ENCODE results near the gene SPG11. TPM values are rescaled to one million over a fixed set of nuclear protein-coding genes. Genes with fewer than 3 reads are reported as not detected.

SPG11 gene
- total and polyA plus RNA-seq, 2 of the 13 experiments (the other 11 are each of a cell fraction or from before 2014, with no cell fraction given) = 31.5 to 40.7 TPM

GRCh38 chr15:44663410-44664308, at the start of gene SPG11 (continued):
- peak; percentile 26; the same call in 1 of the 2 replicates for TF ChIP-seq HMGXB3 (CRISPR knock-in tag; IDR thresholded peaks at IDR 0.05; ENCODE audit: borderline replicate concordance)
- 0 out of 2 replicates have a peak, but pooled peaks have one; percentile 34 for TF ChIP-seq JUND (CRISPR knock-in tag; IDR thresholded peaks at IDR 0.05)
- TF ChIP-seq ZSCAN12 (CRISPR knock-in tag; IDR thresholded peaks at IDR 0.05) = peak; percentile 56; the same call in 1 of the 2 replicates
- TF ChIP-seq ZNF460 (CRISPR knock-in tag; IDR thresholded peaks at IDR 0.05; ENCODE audit: borderline replicate concordance) = no peak; the same call in 1 of the 2 replicates
- TF ChIP-seq ZNF430 (CRISPR knock-in tag; IDR thresholded peaks at IDR 0.05) = no peak; the same call in 1 of the 2 replicates
- TF ChIP-seq ZBTB4 (CRISPR knock-in tag; IDR thresholded peaks at IDR 0.05; ENCODE audit: borderline replicate concordance) = peak; percentile 55; the same call in 1 of the 2 replicates
- no peak; the same call in 1 of the 2 replicates for TF ChIP-seq CEBPG (CRISPR knock-in tag; IDR thresholded peaks at IDR 0.05)
- no peak for TF ChIP-seq ZNF510 (CRISPR knock-in tag; IDR thresholded peaks at IDR 0.05; ENCODE audit: low read depth)
- TF ChIP-seq POLR2A (IDR thresholded peaks at IDR 0.05; ENCODE audit: insufficient read depth in 1 of 2, low read depth in 2 of 2, low read length in 2 of 2) = peak; percentile 96
- peak; percentile 50; the same call in 1 of the 2 replicates for TF ChIP-seq HIVEP1 (CRISPR knock-in tag; IDR thresholded peaks at IDR 0.05)
- no peak for TF ChIP-seq ZNF513 (CRISPR knock-in tag; conservative IDR thresholded peaks at IDR 0.05)
- peak; percentile 27; the same call in 1 of the 2 replicates for TF ChIP-seq ZNF281 (CRISPR knock-in tag; IDR thresholded peaks at IDR 0.05; ENCODE audit: borderline replicate concordance)
- TF ChIP-seq ZBTB1 (CRISPR knock-in tag; IDR thresholded peaks at IDR 0.05; ENCODE audit: borderline replicate concordance) = no peak
- TF ChIP-seq REXO4 (CRISPR knock-in tag; IDR thresholded peaks at IDR 0.05; ENCODE audit: borderline replicate concordance) = no peak
- TF ChIP-seq MXI1 (IDR thresholded peaks at IDR 0.05; ENCODE audit: borderline replicate concordance, low read depth, low read length) = peak; percentile 73; the same call in 1 of the 3 replicates
